ENCODE results near the gene BST1. TPM values are rescaled to one million over a fixed set of nuclear protein-coding genes. Genes with fewer than 3 reads are reported as not detected.

Gene BST1
- total and polyA plus RNA-seq, 2 donors (not counting 3 experiments of a cell fraction or from before 2014, with no cell fraction given): 10.7 to 14.0 TPM

GRCh38 chr4:15675356-15675755, 27.5 kb upstream of the BST1 start:
- no TSS peak for BruUV-seq (replicated peaks)
- H3K79me2 ChIP-seq (ENCODE audit: control insufficient read depth, insufficient read depth, low read length): peaks cover 88% of the 10 kb centered on the region
- peaks cover 30% of the 10 kb centered on the region for H3K4me1 ChIP-seq (ENCODE audit: control insufficient read depth, extremely low read depth, insufficient read depth, low read length)
- H4K20me1 ChIP-seq (replicated peaks; ENCODE audit: control insufficient read depth, extremely low read depth, insufficient read depth, low read length): no peaks in the 10 kb centered on the region
- no peaks in the 10 kb centered on the region for H3K9me1 ChIP-seq (replicated peaks; ENCODE audit: control insufficient read depth, extremely low read depth, insufficient read depth, low read length)
- TF ChIP-seq MYC (IDR thresholded peaks at IDR 0.05; ENCODE audit: low read depth, low read length) (no peak), CTCF (IDR thresholded peaks at IDR 0.05; ENCODE audit: extremely low read depth in 1 of 2, insufficient read depth in 1 of 2, low read depth in 1 of 2, low read length in 2 of 2) (no peak), POLR2A (IDR thresholded peaks at IDR 0.05; ENCODE audit: low read depth, low read length) (no peak), POLR2AphosphoS5 (IDR thresholded peaks at IDR 0.05; ENCODE audit: insufficient read depth, low read depth, low read length) (no peak), EZH2 (IDR thresholded peaks at IDR 0.05; ENCODE audit: borderline replicate concordance, low read depth, low read length, severe bottlenecking) (no peak)
- ChIA-PET POLR2A (no interaction called here), CTCF (interaction anchor here (0.6 to 1.7 kb wide), 4 partner anchors 21 to 196 kb away, joined by 3 to 13 read pairs (median 4); no protein-coding TSS in a partner anchor)
- DNase-seq (ENCODE audit: low read depth, low spot score): no peak
- no peak overlapping the region for H3K4me3 ChIP-seq (replicated peaks in 1 of 3; ENCODE audit: insufficient read depth in 1 of 3, low read depth in 1 of 3, low read length in 3 of 3)
- no peak overlapping the region for H3K27ac ChIP-seq (ENCODE audit: insufficient read depth, low read depth, low read length)
- H2AFZ ChIP-seq (ENCODE audit: low read depth, low read length): no peak overlapping the region
- intact Hi-C loops (cut with micrococcal nuclease): no loop called here
- no peaks in the 10 kb centered on the region for H3K9me3 ChIP-seq (replicated peaks; ENCODE audit: control insufficient read depth, insufficient read depth, low read length)
- H3K9ac ChIP-seq (replicated peaks; ENCODE audit: extremely low read depth, insufficient read depth, low read length): no peak overlapping the region
- no peaks in the 10 kb centered on the region for H3K27me3 ChIP-seq (ENCODE audit: control insufficient read depth in 2 of 2, insufficient read depth in 2 of 2, low read length in 2 of 2)
- dilution Hi-C loops (cut with MboI; ENCODE audit: extremely low pct_ligation_motif_present, low sequenced_read_pairs): no loop called here
- H3K4me2 ChIP-seq (ENCODE audit: insufficient read depth, low read length): no peak overlapping the region
- H3K36me3 ChIP-seq (ENCODE audit: control insufficient read depth in 2 of 2, extremely low read depth in 1 of 2, insufficient read depth in 2 of 2, low read length in 2 of 2): no peaks in the 10 kb centered on the region
- FAIRE-seq: no peak

- TF ChIP-seq EZH2 (IDR thresholded peaks at IDR 0.05; ENCODE audit: borderline replicate concordance, low read depth, low read length, severe bottlenecking) (no peak), POLR2A (IDR thresholded peaks at IDR 0.05; ENCODE audit: low read depth, low read length) (no peak), JUN (IDR thresholded peaks at IDR 0.05; ENCODE audit: borderline replicate concordance, insufficient read depth, insufficient read length, low read depth) (no peak), MAX (IDR thresholded peaks at IDR 0.05; ENCODE audit: insufficient read depth, insufficient read length) (no peak), POLR2AphosphoS5 (IDR thresholded peaks at IDR 0.05; ENCODE audit: insufficient read depth, low read depth, low read length) (no peak)
- Histone ChIP-seq H4K20me1 (replicated peaks; ENCODE audit: control insufficient read depth, extremely low read depth, insufficient read depth, low read length) (no peaks in the 10 kb centered on the region), H3K4me1 (ENCODE audit: control insufficient read depth, extremely low read depth, insufficient read depth, low read length) (peaks cover 30% of the 10 kb centered on the region), H3K4me3 (replicated peaks in 1 of 3; ENCODE audit: insufficient read depth in 1 of 3, low read depth in 1 of 3, low read length in 3 of 3) (no peak overlapping the region), H3K27me3 (ENCODE audit: control insufficient read depth in 2 of 2, insufficient read depth in 2 of 2, low read length in 2 of 2) (no peaks in the 10 kb centered on the region), H3K79me2 (ENCODE audit: control insufficient read depth, insufficient read depth, low read length) (peaks cover 93% of the 10 kb centered on the region), H3K4me2 (ENCODE audit: insufficient read depth, low read length) (no peak overlapping the region), H3K9ac (replicated peaks; ENCODE audit: extremely low read depth, insufficient read depth, low read length) (no peak overlapping the region), H3K27ac (ENCODE audit: insufficient read depth, low read depth, low read length) (no peak overlapping the region), H2AFZ (ENCODE audit: low read depth, low read length) (no peak overlapping the region), H3K36me3 (ENCODE audit: control insufficient read depth in 2 of 2, extremely low read depth in 1 of 2, insufficient read depth in 2 of 2, low read length in 2 of 2) (no peaks in the 10 kb centered on the region), H3K9me1 (replicated peaks; ENCODE audit: control insufficient read depth, extremely low read depth, insufficient read depth, low read length) (no peaks in the 10 kb centered on the region), H3K9me3 (replicated peaks; ENCODE audit: control insufficient read depth, insufficient read depth, low read length) (no peaks in the 10 kb centered on the region)
- no peak for DNase-seq (ENCODE audit: low read depth, low spot score)
- no TSS peak for BruUV-seq (replicated peaks)
- CTCF ChIA-PET: interaction anchor here (0.6 to 1.7 kb wide), 4 partner anchors 22 to 197 kb away, joined by 3 to 13 read pairs (median 4); no protein-coding TSS in a partner anchor
- no peak for FAIRE-seq
- POLR2A ChIA-PET: no interaction called here
- intact Hi-C loops (cut with micrococcal nuclease): no loop called here
- dilution Hi-C loops (cut with MboI; ENCODE audit: extremely low pct_ligation_motif_present, low sequenced_read_pairs): no loop called here
Observed at GRCh38 chr4:15676039-15676438, 26.8 kb upstream of the BST1 start.
